ENCODE data around the gene TC2N. TPM values are rescaled to one million over a fixed set of nuclear protein-coding genes. Genes with fewer than 3 reads are reported as not detected.
"Not testable (repeated sequence)": the region's sequence is repeated elsewhere in the genome, so short reads cannot be mapped to it uniquely, and the experiment has no call there.

Gene TC2N
- total RNA-seq, 1 experiment from 2014 or later: 7.7 TPM

- Histone ChIP-seq H3K27ac (peak overlapping the region; percentile 29), H3K27me3 (ENCODE audit: insufficient read depth, low read depth) (no peaks in the 10 kb centered on the region), H2AFZ (no peak overlapping the region), H3F3A (ENCODE audit: insufficient read depth, low read depth) (peaks cover 11% of the 10 kb centered on the region; the same call in 1 of the 2 replicates), H3K4me2 (peak overlapping the region; percentile 57), H3K79me2 (ENCODE audit: low read depth) (no peaks in the 10 kb centered on the region), H3K36me3 (ENCODE audit: low read depth) (no peaks in the 10 kb centered on the region), H4K20me1 (ENCODE audit: insufficient read depth) (no peaks in the 10 kb centered on the region), H3K9me3 (ENCODE audit: insufficient read depth, low read depth) (no peaks in the 10 kb centered on the region), H3K4me1 (replicated peaks; ENCODE audit: insufficient read depth) (peaks cover 33% of the 10 kb centered on the region), H3K4me3 (no peak overlapping the region), H3K9me2 (ENCODE audit: insufficient read depth) (no peaks in the 10 kb centered on the region)
- no TSS peak for BruUV-seq (replicated peaks)
- ChIA-PET CTCF (no interaction called here), POLR2A (ENCODE audit: unreplicated experiment) (no interaction called here)
- intact Hi-C loops (cut with micrococcal nuclease; ENCODE audit: unreplicated experiment): no loop called here
- no peak for TF ChIP-seq CTCF (conservative IDR thresholded peaks at IDR 0.05)
- TF ChIP-seq EZH2 (IDR thresholded peaks at IDR 0.05; ENCODE audit: low read depth): no peak
- peak in 1 of 2 experiments; percentile 43 for DNase-seq
Measured at GRCh38 chr14:91872011-91872501, 4.7 kb upstream of the TC2N start.

- H4K20me1 ChIP-seq (ENCODE audit: insufficient read depth); POLR2A ChIA-PET (ENCODE audit: unreplicated experiment); H3K27me3 ChIP-seq (ENCODE audit: insufficient read depth, low read depth); H3K36me3 ChIP-seq (ENCODE audit: low read depth); H2AFZ ChIP-seq; DNase-seq; H3K4me3 ChIP-seq; H3K9me3 ChIP-seq (ENCODE audit: insufficient read depth, low read depth); CTCF ChIA-PET; H3K9me2 ChIP-seq (ENCODE audit: insufficient read depth); H3K79me2 ChIP-seq (ENCODE audit: low read depth); BruUV-seq (replicated peaks); H3K27ac ChIP-seq; intact Hi-C loops (cut with micrococcal nuclease; ENCODE audit: unreplicated experiment): not testable (repeated sequence)
- Histone ChIP-seq H3F3A (ENCODE audit: insufficient read depth, low read depth) (peaks cover 11% of the 10 kb centered on the region; the same call in 1 of the 2 replicates), H3K4me1 (replicated peaks; ENCODE audit: insufficient read depth) (peaks cover 33% of the 10 kb centered on the region), H3K4me2 (0 out of 2 replicates have a peak overlapping the region, but pooled peaks have one; percentile 57)
Measured at GRCh38 chr14:91871401-91871800, 4.1 kb upstream of the TC2N start.

- Histone ChIP-seq H3K9me3 (ENCODE audit: insufficient read depth, low read depth) (no peaks in the 10 kb centered on the region), H3K79me2 (ENCODE audit: low read depth) (no peaks in the 10 kb centered on the region), H3K4me2 (no peak overlapping the region), H3K4me3 (no peak overlapping the region), H3K9me2 (ENCODE audit: insufficient read depth) (no peaks in the 10 kb centered on the region), H3K27me3 (ENCODE audit: insufficient read depth, low read depth) (no peaks in the 10 kb centered on the region), H3K36me3 (ENCODE audit: low read depth) (no peaks in the 10 kb centered on the region), H3F3A (ENCODE audit: insufficient read depth, low read depth) (peaks cover 11% of the 10 kb centered on the region; the same call in 1 of the 2 replicates), H2AFZ (no peak overlapping the region), H3K4me1 (replicated peaks; ENCODE audit: insufficient read depth) (peaks cover 33% of the 10 kb centered on the region), H4K20me1 (ENCODE audit: insufficient read depth) (no peaks in the 10 kb centered on the region), H3K27ac (no peak overlapping the region)
- ChIA-PET CTCF (no interaction called here), POLR2A (ENCODE audit: unreplicated experiment) (no interaction called here)
- TF ChIP-seq EZH2 (IDR thresholded peaks at IDR 0.05; ENCODE audit: low read depth) (no peak), CTCF (conservative IDR thresholded peaks at IDR 0.05) (no peak)
- intact Hi-C loops (cut with micrococcal nuclease; ENCODE audit: unreplicated experiment): no loop called here
- BruUV-seq (replicated peaks): no TSS peak
- no peak for DNase-seq
Measured at GRCh38 chr14:91870890-91871289, 3.6 kb upstream of the TC2N start.

GRCh38 chr14:91870001-91870400 is 2.7 kb upstream of the TC2N start:
- no peaks in the 10 kb centered on the region for H3K36me3 ChIP-seq (ENCODE audit: low read depth)
- H3K79me2 ChIP-seq (ENCODE audit: low read depth): no peaks in the 10 kb centered on the region
- H3K27ac ChIP-seq: no peak overlapping the region
- H2AFZ ChIP-seq: no peak overlapping the region
- DNase-seq: peak in 1 of 2 experiments; percentile 5
- no peak for TF ChIP-seq EZH2 (IDR thresholded peaks at IDR 0.05; ENCODE audit: low read depth)
- no peak for TF ChIP-seq CTCF (conservative IDR thresholded peaks at IDR 0.05)
- no peaks in the 10 kb centered on the region for H4K20me1 ChIP-seq (ENCODE audit: insufficient read depth)
- no peaks in the 10 kb centered on the region for H3K27me3 ChIP-seq (ENCODE audit: insufficient read depth, low read depth)
- ChIA-PET POLR2A (ENCODE audit: unreplicated experiment) (no interaction called here), CTCF (no interaction called here)
- H3K4me2 ChIP-seq: no peak overlapping the region
- H3K9me2 ChIP-seq (ENCODE audit: insufficient read depth): no peaks in the 10 kb centered on the region
- H3K9me3 ChIP-seq (ENCODE audit: insufficient read depth, low read depth): no peaks in the 10 kb centered on the region
- intact Hi-C loops (cut with micrococcal nuclease; ENCODE audit: unreplicated experiment): no loop called here
- H3K4me1 ChIP-seq (replicated peaks; ENCODE audit: insufficient read depth): peaks cover 33% of the 10 kb centered on the region
- peaks cover 11% of the 10 kb centered on the region; the same call in 1 of the 2 replicates for H3F3A ChIP-seq (ENCODE audit: insufficient read depth, low read depth)
- H3K4me3 ChIP-seq: no peak overlapping the region
- no TSS peak for BruUV-seq (replicated peaks)
